K562 (cell line): ENCODE measurements around the gene NTN3. TPM values are rescaled to one million over a fixed set of nuclear protein-coding genes. Genes with fewer than 3 reads are reported as not detected.

Experiments used
- CREM ChIP-seq: IDR thresholded peaks from 2 replicates; pipeline ENCODE4 v1.6.1; 2014; ENCODE audit warnings: antibody characterized with exemption, low read depth
- GABPB1 ChIP-seq: sonication (generic); formaldehyde crosslinking; IDR thresholded peaks from 2 replicates; pipeline ENCODE4 v1.8.0; 2022; ENCODE audit warnings: mild to moderate bottlenecking, missing genetic modification reagents
- HCFC1 ChIP-seq: IDR thresholded peaks from 2 replicates; pipeline ENCODE4 v1.6.1; 2012; ENCODE audit warnings: low read depth, low read length, improper control_type of control experiment
- HLTF ChIP-seq: fragments of 450-650 bp; IDR thresholded peaks from 2 replicates; pipeline ENCODE4 v1.6.1; 2016
- MBD2 ChIP-seq: sonication (generic); IDR thresholded peaks from 2 replicates; pipeline ENCODE4 v1.6.1; 2016; ENCODE audit warnings: low read depth, borderline replicate concordance
- MTA2 ChIP-seq: fragments of 450-650 bp; IDR thresholded peaks from 2 replicates; pipeline ENCODE4 v1.6.1; 2016; ENCODE audit warnings: low read depth
- MYC ChIP-seq, 2 experiments: fragments of 250-450 bp in 1 of 2; sonication (Bioruptor Pico) in 1 of 2; IDR thresholded peaks; 2 replicates each; pipeline versions ENCODE4 v1.5.1 to v1.6.1; 2012 to 2021; ENCODE audit warnings: low read depth in 2 of 2, borderline replicate concordance in 1 of 2, improper control_type of control experiment in 1 of 2, low read length in 1 of 2, mild to moderate bottlenecking in 1 of 2, moderate library complexity in 1 of 2
- NONO ChIP-seq, 2 experiments: fragments of 200-400 bp in 1 of 2; fragments of 450-650 bp in 1 of 2; formaldehyde crosslinking in 1 of 2; IDR thresholded peaks; 2 replicates each; pipeline ENCODE4 v1.6.1; 2017; ENCODE audit warnings: low read depth in 2 of 2, mild to moderate bottlenecking in 2 of 2, moderate library complexity in 2 of 2, low read length in 1 of 2
- POLR2AphosphoS5 ChIP-seq: IDR thresholded peaks from 2 replicates; pipeline ENCODE4 v1.6.1; 2011; ENCODE audit warnings: mild to moderate bottlenecking, low read depth, low read length, moderate library complexity; ENCODE audit not compliant: control insufficient read depth, insufficient read depth
- POLR2B ChIP-seq: fragments of 450-650 bp; IDR thresholded peaks from 2 replicates; pipeline ENCODE4 v1.6.1; 2018; ENCODE audit warnings: low read depth; ENCODE audit not compliant: partially characterized antibody
- POLR2G ChIP-seq: fragments of 200-400 bp; formaldehyde crosslinking; IDR thresholded peaks from 2 replicates; pipeline ENCODE4 v1.6.1; 2017; ENCODE audit warnings: low read depth, mild to moderate bottlenecking, antibody characterized with exemption, low read length, moderate library complexity
- RBM22 ChIP-seq: fragments of 200-400 bp; formaldehyde crosslinking; IDR thresholded peaks from 2 replicates; pipeline ENCODE4 v1.6.1; 2018; ENCODE audit warnings: low read length, low read depth; ENCODE audit not compliant: poor library complexity, severe bottlenecking
- RFX1 ChIP-seq: fragments of 450-650 bp; IDR thresholded peaks from 2 replicates; pipeline ENCODE4 v1.6.1; 2016; ENCODE audit warnings: mild to moderate bottlenecking, moderate library complexity
- ZNF197 ChIP-seq: fragments of 200-800 bp; sonication (Bioruptor generic); IDR thresholded peaks from 2 replicates; pipeline ENCODE4 v1.6.1; 2016; ENCODE audit warnings: low read depth, missing genetic modification characterization, missing compliant biosample characterization
- ZNF282 ChIP-seq: sonication (generic); formaldehyde crosslinking; IDR thresholded peaks from 2 replicates; pipeline ENCODE4 v1.8.1; 2023; ENCODE audit warnings: missing genetic modification reagents
- ZNF639 ChIP-seq, 2 experiments: fragments of 200-800 bp in 1 of 2; sonication (Bioruptor generic) in 1 of 2; sonication (generic) in 1 of 2; formaldehyde crosslinking in 1 of 2; IDR thresholded peaks in 1 of 2; conservative IDR thresholded peaks in 1 of 2; 2 replicates each; pipeline versions ENCODE4 v1.5.0 to v1.6.1; 2016 to 2020; ENCODE audit warnings: missing compliant biosample characterization in 1 of 2, missing genetic modification characterization in 1 of 2, missing genetic modification reagents in 1 of 2
- polyA plus RNA-seq, 8 experiments: library from polyadenylated mRNA; depleted of rRNA in 4 of 8; stranded (reverse) in 5 of 8; unstranded in 3 of 8; fragments of >200 nt; fragmentation: Nextera tagmentation in 2 of 8; fragmentation: Illumina TruSeq in 1 of 8; extraction: Ambion mirVana in 2 of 8; extraction: Trizol in 1 of 8; gene quantifications; 2 replicates each; pipeline versions ENCODE4 v1.2.1 to v1.2.3, GENCODE V29; 2011 to 2014; ENCODE audit warnings: inconsistent platforms in 1 of 8, missing spikeins in 1 of 8
- total RNA-seq, 7 experiments: library from RNA; depleted of rRNA in 6 of 7; stranded (reverse); fragments of >200 nt in 6 of 7; fragmentation: Illumina TruSeq in 2 of 7; extraction: Trizol in 2 of 7; gene quantifications; 2 replicates each; pipeline versions ENCODE4 v1.2.1 to v1.2.3, GENCODE V29; 2011 to 2021; ENCODE audit warnings: low replicate concordance in 1 of 7
- TF ChIP-seq, protein P1 (sequence below): sonication (generic); formaldehyde crosslinking; IDR thresholded peaks from 2 replicates; pipeline ENCODE4 v1.8.1; 2022; ENCODE audit warnings: missing genetic modification reagents
- TF ChIP-seq, protein P2 (sequence below): fragments of 450-650 bp; IDR thresholded peaks from 2 replicates; pipeline ENCODE4 v1.6.1; 2018; ENCODE audit not compliant: partially characterized antibody
- TF ChIP-seq, protein P3 (sequence below): sonication (generic); formaldehyde crosslinking; IDR thresholded peaks from 2 replicates; pipeline ENCODE4 v1.9.0; 2022; ENCODE audit warnings: mild to moderate bottlenecking, missing genetic modification reagents

The NTN3 gene
- total and polyA plus RNA-seq, 9 of the 15 experiments (the other 6 are each of a cell fraction or from before 2014, with no cell fraction given) = not detected

DNA sequence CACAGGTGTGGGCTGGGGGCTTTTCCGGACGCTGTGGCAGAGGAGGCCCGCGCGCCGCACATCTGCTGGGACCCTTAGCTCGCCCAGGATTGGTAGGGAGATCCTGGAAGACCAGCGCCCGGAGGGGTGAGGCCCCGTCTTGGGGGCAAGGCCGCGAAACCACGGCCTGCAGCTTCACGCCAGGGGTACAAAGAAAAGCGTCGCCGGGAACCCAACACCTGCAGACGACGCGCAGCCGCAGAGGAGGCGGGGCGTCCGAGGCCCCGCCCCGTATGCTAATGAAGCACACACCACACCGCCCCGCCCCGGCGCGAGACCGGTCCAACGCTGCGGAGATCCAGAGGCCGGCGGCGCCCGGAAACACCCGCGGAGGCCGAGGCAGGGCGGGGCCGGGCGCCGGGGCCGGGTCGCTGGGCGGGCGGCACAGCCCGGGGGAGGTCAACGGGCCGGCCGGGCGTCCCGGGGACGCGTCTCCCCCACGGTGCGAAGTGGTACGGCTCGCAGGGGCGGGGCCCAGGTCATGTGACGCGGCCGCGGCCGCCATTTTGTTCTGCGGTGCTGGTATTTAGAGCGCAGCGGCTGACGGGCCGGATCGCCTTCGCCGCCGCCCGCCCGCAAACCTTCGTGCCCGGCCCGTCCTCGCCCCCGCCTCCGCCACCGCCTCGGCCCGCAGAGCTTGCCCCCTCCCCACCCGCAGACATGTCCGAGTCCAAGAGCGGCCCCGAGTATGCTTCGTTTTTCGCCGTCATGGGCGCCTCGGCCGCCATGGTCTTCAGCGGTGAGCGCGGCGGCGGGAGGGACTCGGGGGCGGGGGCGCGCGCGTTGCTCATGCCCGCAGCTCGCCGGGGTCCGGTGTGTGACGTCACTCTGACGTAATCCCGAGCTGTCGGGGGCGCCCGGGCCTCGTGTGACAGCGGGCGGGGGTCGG lies 42.6 kb downstream of the NTN3 start, which contains the start of gene ATP6V0C (continued):
- TF ChIP-seq ZNF639 (CRISPR knock-in tag; conservative IDR thresholded peaks at IDR 0.05 in 1 of 2, IDR thresholded peaks at IDR 0.05 in 1 of 2) (peak in 1 of 2 experiments; percentile 100; a peak in 2 of 4 replicates), CREM (peak; percentile 93), ZNF282 (CRISPR knock-in tag) (no peak), MBD2 (peak; percentile 81; the same call in 1 of the 2 replicates), RFX1 (no peak), POLR2B (peak; percentile 85), HLTF (no peak), MTA2 (no peak), POLR2G (peak; percentile 93), MYC (IDR thresholded peaks at IDR 0.05; ENCODE audit: low read depth, low read length) (peak; percentile 14; the same call in 1 of the 2 replicates), MYC (CRISPR knock-in tag; IDR thresholded peaks at IDR 0.05; ENCODE audit: borderline replicate concordance, low read depth) (no peak), ZNF197 (CRISPR knock-in tag) (peak; percentile 72), RBM22 (peak; percentile 63), NONO (IDR thresholded peaks at IDR 0.05; ENCODE audit: low read depth in 2 of 2, low read length in 1 of 2) (peak; percentile 62 to 99; a peak in 3 of 4 replicates), POLR2AphosphoS5 (peak; percentile 90), HCFC1 (peak; percentile 67), GABPB1 (CRISPR knock-in tag) (peak; percentile 55)
- TF ChIP-seq, protein P1, sequence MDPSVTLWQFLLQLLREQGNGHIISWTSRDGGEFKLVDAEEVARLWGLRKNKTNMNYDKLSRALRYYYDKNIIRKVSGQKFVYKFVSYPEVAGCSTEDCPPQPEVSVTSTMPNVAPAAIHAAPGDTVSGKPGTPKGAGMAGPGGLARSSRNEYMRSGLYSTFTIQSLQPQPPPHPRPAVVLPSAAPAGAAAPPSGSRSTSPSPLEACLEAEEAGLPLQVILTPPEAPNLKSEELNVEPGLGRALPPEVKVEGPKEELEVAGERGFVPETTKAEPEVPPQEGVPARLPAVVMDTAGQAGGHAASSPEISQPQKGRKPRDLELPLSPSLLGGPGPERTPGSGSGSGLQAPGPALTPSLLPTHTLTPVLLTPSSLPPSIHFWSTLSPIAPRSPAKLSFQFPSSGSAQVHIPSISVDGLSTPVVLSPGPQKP (CRISPR knock-in tag) = no peak
- TF ChIP-seq, protein P2, sequence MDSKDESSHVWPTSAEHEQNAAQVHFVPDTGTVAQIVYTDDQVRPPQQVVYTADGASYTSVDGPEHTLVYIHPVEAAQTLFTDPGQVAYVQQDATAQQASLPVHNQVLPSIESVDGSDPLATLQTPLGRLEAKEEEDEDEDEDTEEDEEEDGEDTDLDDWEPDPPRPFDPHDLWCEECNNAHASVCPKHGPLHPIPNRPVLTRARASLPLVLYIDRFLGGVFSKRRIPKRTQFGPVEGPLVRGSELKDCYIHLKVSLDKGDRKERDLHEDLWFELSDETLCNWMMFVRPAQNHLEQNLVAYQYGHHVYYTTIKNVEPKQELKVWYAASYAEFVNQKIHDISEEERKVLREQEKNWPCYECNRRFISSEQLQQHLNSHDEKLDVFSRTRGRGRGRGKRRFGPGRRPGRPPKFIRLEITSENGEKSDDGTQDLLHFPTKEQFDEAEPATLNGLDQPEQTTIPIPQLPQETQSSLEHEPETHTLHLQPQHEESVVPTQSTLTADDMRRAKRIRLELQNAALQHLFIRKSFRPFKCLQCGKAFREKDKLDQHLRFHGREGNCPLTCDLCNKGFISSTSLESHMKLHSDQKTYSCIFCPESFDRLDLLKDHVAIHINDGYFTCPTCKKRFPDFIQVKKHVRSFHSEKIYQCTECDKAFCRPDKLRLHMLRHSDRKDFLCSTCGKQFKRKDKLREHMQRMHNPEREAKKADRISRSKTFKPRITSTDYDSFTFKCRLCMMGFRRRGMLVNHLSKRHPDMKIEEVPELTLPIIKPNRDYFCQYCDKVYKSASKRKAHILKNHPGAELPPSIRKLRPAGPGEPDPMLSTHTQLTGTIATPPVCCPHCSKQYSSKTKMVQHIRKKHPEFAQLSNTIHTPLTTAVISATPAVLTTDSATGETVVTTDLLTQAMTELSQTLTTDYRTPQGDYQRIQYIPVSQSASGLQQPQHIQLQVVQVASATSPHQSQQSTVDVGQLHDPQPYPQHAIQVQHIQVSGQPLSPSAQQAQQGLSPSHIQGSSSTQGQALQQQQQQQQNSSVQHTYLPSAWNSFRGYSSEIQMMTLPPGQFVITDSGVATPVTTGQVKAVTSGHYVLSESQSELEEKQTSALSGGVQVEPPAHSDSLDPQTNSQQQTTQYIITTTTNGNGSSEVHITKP = peak; percentile 98
- TF ChIP-seq, protein P3, sequence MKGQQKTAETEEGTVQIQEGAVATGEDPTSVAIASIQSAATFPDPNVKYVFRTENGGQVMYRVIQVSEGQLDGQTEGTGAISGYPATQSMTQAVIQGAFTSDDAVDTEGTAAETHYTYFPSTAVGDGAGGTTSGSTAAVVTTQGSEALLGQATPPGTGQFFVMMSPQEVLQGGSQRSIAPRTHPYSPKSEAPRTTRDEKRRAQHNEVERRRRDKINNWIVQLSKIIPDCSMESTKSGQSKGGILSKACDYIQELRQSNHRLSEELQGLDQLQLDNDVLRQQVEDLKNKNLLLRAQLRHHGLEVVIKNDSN (CRISPR knock-in tag) = peak; percentile 91
